ENCODE data around the gene OGG1. TPM values are rescaled to one million over a fixed set of nuclear protein-coding genes. Genes with fewer than 3 reads are reported as not detected.
A peak's percentile ranks its signal among the peaks of the same experiment; 100 is the strongest.

Gene OGG1
- polyA plus RNA-seq, 3 donors from 2014 or later, result 30.3 to 57.3 (median 44.4) TPM

- Mint-ChIP-seq H3K4me3 (peak overlapping the region; percentile 89 to 97 (median 95)), H3K4me1 (peaks cover 56 to 75% of the 10 kb centered on the region in 2 donors), H3K27me3 (ENCODE audit: low read depth in 3 of 3) (peaks cover 13 to 15% (median 15%) of the 10 kb centered on the region in 3 donors), H3K36me3 (peaks cover 11 to 24% (median 16%) of the 10 kb centered on the region in 3 donors), H3K27ac (peak overlapping the region; percentile 91 to 96 (median 92)), H3K9me3 (no peaks in the 10 kb centered on the region)
- DNase-seq, result no peak
Observed at GRCh38 chr3:9732740-9733115, 17.0 kb upstream of the OGG1 start.

DNA sequence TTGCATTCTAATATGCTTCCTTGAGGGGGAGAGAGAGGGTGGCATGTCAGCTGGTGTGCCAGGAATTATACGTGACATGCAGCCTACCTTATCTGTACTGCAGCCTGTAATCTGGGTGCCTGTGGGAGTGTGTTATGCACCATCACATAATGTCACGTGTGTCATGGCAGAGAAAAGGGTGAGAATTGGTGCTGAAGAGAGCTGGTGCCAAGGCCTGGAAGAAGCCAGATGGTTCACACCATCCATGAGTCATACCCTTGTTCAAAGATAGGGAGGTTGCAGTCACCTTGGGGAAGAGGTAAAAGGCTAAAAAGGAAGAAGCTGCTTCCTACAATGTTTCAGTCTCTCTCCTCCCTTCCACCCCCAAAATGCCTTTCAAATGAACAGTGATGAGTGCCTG, 12.9 kb upstream of the OGG1 start:
- no peak for DNase-seq
- Mint-ChIP-seq H3K4me3 (no peak overlapping the region), H3K36me3 (peaks cover 28 to 52% (median 36%) of the 10 kb centered on the region in 3 donors), H3K27me3 (ENCODE audit: low read depth in 3 of 3) (peaks cover 7 to 8% (median 7%) of the 10 kb centered on the region in 3 donors), H3K9me3 (no peaks in the 10 kb centered on the region), H3K27ac (peak overlapping the region in 4 of 6 donors; percentile 8 to 72 (median 46)), H3K4me1 (peaks cover 59 to 79% of the 10 kb centered on the region in 2 donors)

DNA sequence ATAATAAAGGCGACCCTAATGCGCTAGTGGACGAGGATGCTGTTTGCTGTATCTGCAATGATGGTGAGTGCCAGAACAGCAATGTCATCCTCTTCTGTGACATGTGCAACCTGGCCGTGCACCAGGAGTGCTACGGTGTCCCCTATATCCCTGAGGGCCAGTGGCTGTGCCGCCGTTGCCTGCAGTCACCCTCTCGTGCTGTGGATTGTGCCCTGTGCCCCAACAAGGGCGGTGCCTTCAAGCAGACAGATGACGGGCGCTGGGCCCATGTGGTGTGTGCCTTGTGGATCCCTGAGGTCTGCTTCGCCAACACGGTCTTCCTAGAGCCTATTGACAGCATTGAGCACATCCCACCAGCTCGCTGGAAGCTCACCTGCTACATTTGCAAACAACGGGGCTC, 10.6 kb upstream of the OGG1 start:
- peaks cover 22 to 69% (median 34%) of the 10 kb centered on the region in 3 donors for H3K36me3 Mint-ChIP-seq
- H3K4me3 Mint-ChIP-seq, result no peak overlapping the region
- H3K9me3 Mint-ChIP-seq, result no peaks in the 10 kb centered on the region
- peaks cover 39 to 58% of the 10 kb centered on the region in 2 donors for H3K4me1 Mint-ChIP-seq
- no peak overlapping the region for H3K27ac Mint-ChIP-seq
- no peak for DNase-seq
- H3K27me3 Mint-ChIP-seq (ENCODE audit: low read depth in 3 of 3), result peaks cover 0 to 2% (median 2%) of the 10 kb centered on the region in 3 donors

DNA sequence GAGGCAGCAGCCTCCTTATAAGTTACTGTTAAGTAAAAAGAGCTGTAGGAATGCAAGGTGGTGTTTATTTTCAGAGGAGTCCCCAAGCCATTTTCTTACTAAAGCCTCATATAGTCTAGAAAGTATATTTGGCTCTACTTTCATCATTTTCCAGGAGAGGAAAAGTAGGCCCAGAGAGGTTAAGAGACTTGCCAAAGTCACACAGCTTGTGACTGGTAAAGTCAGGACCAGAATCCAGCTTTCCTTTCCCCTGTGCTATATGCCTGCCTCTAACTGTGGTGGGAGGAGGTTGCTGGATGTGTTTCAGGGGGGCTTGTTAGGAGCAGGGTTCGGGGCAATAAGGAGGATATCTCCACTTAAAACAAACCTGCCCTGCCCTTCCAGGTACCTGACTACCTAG, 7.2 kb upstream of the OGG1 start:
- no peak overlapping the region for H3K4me3 Mint-ChIP-seq
- H3K36me3 Mint-ChIP-seq, result peaks cover 17 to 78% (median 35%) of the 10 kb centered on the region in 3 donors
- H3K27me3 Mint-ChIP-seq (ENCODE audit: low read depth in 3 of 3), result peaks cover 0 to 2% (median 2%) of the 10 kb centered on the region in 3 donors
- DNase-seq, result no peak
- peaks cover 11 to 25% of the 10 kb centered on the region in 2 donors for H3K4me1 Mint-ChIP-seq
- no peak overlapping the region for H3K27ac Mint-ChIP-seq
- H3K9me3 Mint-ChIP-seq, result no peaks in the 10 kb centered on the region

DNA sequence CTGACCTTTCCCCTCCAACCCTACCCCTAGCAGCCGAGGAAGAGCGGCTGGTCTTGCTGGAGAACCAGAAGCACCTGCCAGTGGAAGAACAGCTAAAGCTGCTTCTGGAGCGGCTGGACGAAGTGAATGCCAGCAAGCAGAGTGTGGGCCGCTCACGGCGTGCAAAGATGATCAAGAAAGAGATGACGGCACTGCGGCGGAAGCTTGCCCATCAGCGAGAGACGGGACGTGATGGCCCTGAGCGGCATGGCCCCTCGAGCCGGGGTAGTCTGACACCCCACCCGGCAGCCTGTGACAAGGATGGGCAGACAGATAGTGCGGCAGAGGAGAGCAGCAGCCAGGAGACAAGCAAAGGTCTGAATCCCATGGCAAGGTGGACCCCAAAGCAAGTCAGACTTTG, 6.2 kb upstream of the OGG1 start:
- no peak overlapping the region for H3K4me3 Mint-ChIP-seq
- no peak for DNase-seq
- peaks cover 4 to 15% of the 10 kb centered on the region in 2 donors for H3K4me1 Mint-ChIP-seq
- peaks cover 0 to 2% (median 2%) of the 10 kb centered on the region in 3 donors for H3K27me3 Mint-ChIP-seq (ENCODE audit: low read depth in 3 of 3)
- no peak overlapping the region for H3K27ac Mint-ChIP-seq
- no peaks in the 10 kb centered on the region for H3K9me3 Mint-ChIP-seq
- H3K36me3 Mint-ChIP-seq, result peaks cover 17 to 78% (median 30%) of the 10 kb centered on the region in 3 donors

DNA sequence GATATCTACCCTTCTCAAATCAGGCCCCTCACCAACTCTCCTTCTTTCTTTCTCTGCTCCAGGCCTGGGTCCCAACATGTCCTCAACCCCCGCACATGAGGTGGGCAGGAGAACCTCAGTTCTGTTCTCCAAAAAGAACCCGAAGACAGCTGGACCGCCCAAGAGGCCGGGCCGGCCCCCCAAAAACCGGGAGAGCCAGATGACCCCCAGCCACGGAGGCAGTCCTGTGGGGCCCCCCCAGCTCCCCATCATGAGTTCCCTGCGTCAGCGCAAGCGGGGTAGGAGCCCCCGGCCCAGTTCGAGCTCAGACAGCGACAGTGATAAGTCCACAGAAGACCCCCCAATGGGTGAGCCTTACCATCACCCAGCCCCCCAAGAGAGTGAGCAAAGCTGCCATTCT, 5.6 kb upstream of the OGG1 start:
- Mint-ChIP-seq H3K27me3 (ENCODE audit: low read depth in 3 of 3) (peaks cover under 1 to 3% (median 2%) of the 10 kb centered on the region in 3 donors), H3K9me3 (no peaks in the 10 kb centered on the region), H3K27ac (no peak overlapping the region), H3K4me3 (no peak overlapping the region), H3K4me1 (peaks cover 10 to 14% of the 10 kb centered on the region in 2 donors), H3K36me3 (peaks cover 12 to 73% (median 24%) of the 10 kb centered on the region in 3 donors)
- no peak for DNase-seq

DNA sequence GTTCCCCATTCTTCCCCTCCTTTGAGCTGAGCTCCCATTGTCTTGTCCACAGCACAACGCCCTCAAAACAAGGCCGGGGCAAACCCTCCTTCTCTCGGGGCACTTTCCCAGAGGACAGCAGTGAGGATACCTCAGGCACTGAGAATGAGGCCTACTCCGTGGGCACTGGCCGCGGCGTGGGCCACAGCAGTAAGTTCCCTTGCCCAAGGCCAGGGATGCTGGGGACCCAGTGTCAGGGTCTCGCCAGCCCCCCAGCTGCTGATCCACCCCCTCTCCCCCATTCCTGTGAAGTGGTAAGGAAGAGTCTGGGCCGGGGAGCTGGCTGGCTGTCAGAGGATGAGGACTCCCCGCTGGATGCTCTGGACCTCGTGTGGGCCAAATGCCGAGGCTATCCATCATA, 4.2 kb upstream of the OGG1 start:
- H3K4me3 Mint-ChIP-seq, result no peak overlapping the region
- no peak overlapping the region for H3K27ac Mint-ChIP-seq
- H3K9me3 Mint-ChIP-seq, result no peaks in the 10 kb centered on the region
- H3K36me3 Mint-ChIP-seq, result peaks cover 5 to 60% (median 15%) of the 10 kb centered on the region in 3 donors
- peaks cover 17 to 21% of the 10 kb centered on the region in 2 donors for H3K4me1 Mint-ChIP-seq
- H3K27me3 Mint-ChIP-seq (ENCODE audit: low read depth in 3 of 3), result peaks cover 8 to 12% (median 11%) of the 10 kb centered on the region in 3 donors
- no peak for DNase-seq

- H3K27me3 Mint-ChIP-seq (ENCODE audit: low read depth in 3 of 3), result peaks cover 8 to 12% (median 10%) of the 10 kb centered on the region in 3 donors
- peaks cover 25 to 29% of the 10 kb centered on the region in 2 donors for H3K4me1 Mint-ChIP-seq
- no peak overlapping the region for H3K4me3 Mint-ChIP-seq
- peak overlapping the region in 1 of 6 donors; percentile 31 for H3K27ac Mint-ChIP-seq
- no peaks in the 10 kb centered on the region for H3K9me3 Mint-ChIP-seq
- H3K36me3 Mint-ChIP-seq, result peaks cover 4 to 59% (median 15%) of the 10 kb centered on the region in 3 donors
- DNase-seq, result no peak
Observed at GRCh38 chr3:9746330-9746729, 3.4 kb upstream of the OGG1 start.

DNA sequence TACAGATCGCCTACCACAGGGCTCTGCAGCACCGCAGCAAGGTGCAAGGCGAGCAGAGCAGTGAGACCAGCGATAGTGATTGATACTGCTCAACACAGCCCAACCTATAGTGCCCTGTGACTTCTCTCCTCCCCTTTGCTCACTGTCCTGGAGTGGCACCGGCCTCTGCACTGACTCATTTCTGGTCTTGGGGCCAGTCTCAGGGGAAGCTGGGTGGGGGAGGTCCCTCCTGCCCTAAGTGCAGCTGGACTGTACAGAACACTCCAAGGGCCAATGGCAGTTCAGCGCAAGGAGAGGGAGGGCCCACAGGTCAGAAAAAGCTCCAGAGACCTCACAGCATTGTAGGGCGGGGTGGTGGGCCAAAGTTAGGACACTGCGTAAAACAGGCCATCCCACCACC, 2.5 kb upstream of the OGG1 start:
- Mint-ChIP-seq H3K4me1 (peaks cover 34 to 39% of the 10 kb centered on the region in 2 donors), H3K9me3 (no peaks in the 10 kb centered on the region), H3K4me3 (no peak overlapping the region), H3K27me3 (ENCODE audit: low read depth in 3 of 3) (peaks cover 8 to 12% (median 10%) of the 10 kb centered on the region in 3 donors), H3K27ac (peak overlapping the region in 1 of 6 donors; percentile 11), H3K36me3 (peaks cover 8 to 58% (median 21%) of the 10 kb centered on the region in 3 donors)
- no peak for DNase-seq

- no peak for DNase-seq
- Mint-ChIP-seq H3K4me1 (peaks cover 35 to 39% of the 10 kb centered on the region in 2 donors), H3K27me3 (ENCODE audit: low read depth in 3 of 3) (peaks cover 8 to 12% (median 10%) of the 10 kb centered on the region in 3 donors), H3K36me3 (peaks cover 11 to 50% (median 21%) of the 10 kb centered on the region in 3 donors), H3K27ac (peak overlapping the region in 1 of 6 donors; percentile 30), H3K9me3 (no peaks in the 10 kb centered on the region), H3K4me3 (peak overlapping the region in 3 of 5 donors; percentile 3 to 21 (median 21))
Observed at GRCh38 chr3:9748031-9748430, 1.7 kb upstream of the OGG1 start.

DNA sequence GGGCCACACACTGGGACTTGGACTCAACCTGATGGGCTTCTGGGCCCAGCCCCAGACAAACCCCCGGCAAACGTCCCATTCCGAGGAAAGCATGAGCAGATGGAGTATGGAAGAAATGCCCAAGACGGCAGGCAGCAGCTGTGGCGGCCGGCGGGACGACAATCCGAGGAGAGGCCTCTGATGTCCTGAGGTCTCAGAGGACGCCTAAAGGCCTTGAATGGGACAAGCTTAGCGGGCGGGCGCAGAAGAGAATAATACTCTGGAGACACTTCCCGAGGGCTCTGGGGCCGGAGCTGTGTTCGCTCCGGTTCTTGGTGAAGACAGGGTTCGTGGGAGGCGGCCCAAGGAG, 482 bp upstream of the OGG1 start:
- peak overlapping the region; percentile 93 to 98 (median 97) for H3K4me3 Mint-ChIP-seq
- peaks cover 11 to 46% (median 21%) of the 10 kb centered on the region in 3 donors for H3K36me3 Mint-ChIP-seq
- peaks cover 45% of the 10 kb centered on the region in 2 donors for H3K4me1 Mint-ChIP-seq
- no peaks in the 10 kb centered on the region for H3K9me3 Mint-ChIP-seq
- H3K27ac Mint-ChIP-seq, result peak overlapping the region; percentile 89 to 96 (median 95)
- peaks cover 8 to 12% (median 10%) of the 10 kb centered on the region in 3 donors for H3K27me3 Mint-ChIP-seq (ENCODE audit: low read depth in 3 of 3)
- no peak for DNase-seq

DNA sequence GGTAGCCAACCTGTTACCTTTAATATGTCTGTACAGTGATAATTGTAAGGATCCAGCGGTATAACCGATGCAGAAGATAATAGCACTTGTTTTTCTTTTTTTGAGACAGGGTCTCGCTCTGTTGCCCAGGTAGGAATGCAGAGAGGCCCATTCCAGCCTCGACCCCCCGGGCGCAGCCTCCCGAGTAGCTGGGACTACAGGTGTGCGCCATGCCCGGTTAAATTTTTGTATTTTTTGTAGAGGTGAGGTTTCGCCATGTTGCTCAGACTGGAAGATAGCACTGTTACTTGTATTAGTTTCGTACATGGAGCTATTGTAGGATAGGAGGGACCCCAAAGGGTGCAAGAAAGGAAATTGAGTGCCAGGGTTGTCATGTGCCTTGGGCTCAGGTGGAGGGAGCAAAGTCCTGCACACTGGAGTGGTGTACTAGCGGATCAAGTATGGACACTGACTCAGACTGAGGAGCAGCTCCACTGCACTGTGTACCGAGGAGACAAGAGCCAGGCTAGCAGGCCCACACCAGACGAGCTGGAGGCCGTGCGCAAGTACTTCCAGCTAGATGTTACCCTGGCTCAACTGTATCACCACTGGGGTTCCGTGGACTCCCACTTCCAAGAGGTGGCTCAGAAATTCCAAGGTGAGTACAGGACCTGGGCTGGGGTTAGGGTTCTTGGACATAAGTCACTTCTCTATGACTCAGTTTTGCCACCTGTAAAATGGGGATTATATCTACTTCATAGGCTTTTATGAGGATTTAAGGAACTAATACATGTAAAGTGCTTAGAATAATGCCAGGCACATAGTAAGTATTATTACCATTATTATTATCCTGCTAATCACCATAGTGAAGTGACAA, 1.0 kb downstream of the OGG1 start:
- H3K4me1 Mint-ChIP-seq, result peaks cover 49 to 53% of the 10 kb centered on the region in 2 donors
- H3K36me3 Mint-ChIP-seq, result peaks cover 17 to 45% (median 21%) of the 10 kb centered on the region in 3 donors
- no peaks in the 10 kb centered on the region for H3K9me3 Mint-ChIP-seq
- DNase-seq, result no peak
- H3K27ac Mint-ChIP-seq, result peak overlapping the region; percentile 89 to 96 (median 95)
- H3K4me3 Mint-ChIP-seq, result peak overlapping the region; percentile 93 to 98 (median 97)
- H3K27me3 Mint-ChIP-seq (ENCODE audit: low read depth in 3 of 3), result peaks cover 8 to 12% (median 10%) of the 10 kb centered on the region in 3 donors

GRCh38 chr3:9754678-9755077, 4.9 kb downstream of the OGG1 start:
- Mint-ChIP-seq H3K27ac (no peak overlapping the region), H3K9me3 (no peaks in the 10 kb centered on the region), H3K36me3 (peaks cover 23 to 51% (median 24%) of the 10 kb centered on the region in 3 donors), H3K4me3 (no peak overlapping the region), H3K4me1 (peaks cover 37 to 44% of the 10 kb centered on the region in 2 donors), H3K27me3 (ENCODE audit: low read depth in 3 of 3) (peaks cover 4 to 9% (median 7%) of the 10 kb centered on the region in 3 donors)
- DNase-seq, result no peak

- no peak overlapping the region for H3K27ac Mint-ChIP-seq
Observed at GRCh38 chr3:9757427-9757826, 7.7 kb downstream of the OGG1 start.

More at GRCh38 chr3:9757427-9757826, 7.7 kb downstream of the OGG1 start:
- H3K36me3 Mint-ChIP-seq, result peaks cover 23 to 52% (median 23%) of the 10 kb centered on the region in 3 donors
- H3K9me3 Mint-ChIP-seq, result no peaks in the 10 kb centered on the region
- peaks cover 0 to 2% (median 0%) of the 10 kb centered on the region in 3 donors for H3K27me3 Mint-ChIP-seq (ENCODE audit: low read depth in 3 of 3)
- H3K4me3 Mint-ChIP-seq, result no peak overlapping the region
- no peak for DNase-seq
- peaks cover 10 to 23% of the 10 kb centered on the region in 2 donors for H3K4me1 Mint-ChIP-seq

Measured in immature natural killer cell (primary cell).